GM23248 (cell line): ENCODE measurements around the gene IGFBP3.

Experiments
- EZH2 ChIP-seq: fragments of 200-600 bp; sonication (generic); IDR thresholded peaks from 2 replicates; pipeline ENCODE4 v1.6.1; 2018; ENCODE audit warnings: antibody characterized with exemption, mild to moderate bottlenecking; ENCODE audit not compliant: insufficient read depth, poor library complexity, severe bottlenecking
- EZH2phosphoT487 ChIP-seq: fragments of 200-600 bp; sonication (generic); IDR thresholded peaks from 2 replicates; pipeline ENCODE4 v1.6.1; 2018; ENCODE audit warnings: antibody characterized with exemption, moderate library complexity, mild to moderate bottlenecking, low read depth; ENCODE audit not compliant: insufficient read depth

- no peak for TF ChIP-seq EZH2
- TF ChIP-seq EZH2phosphoT487 = no peak
Measured at GRCh38 chr7:45909561-45909960, 11.5 kb downstream of the IGFBP3 start.
